ENCODE data around the gene PIKFYVE.
"Not testable (repeated sequence)": the region's sequence is repeated elsewhere in the genome, so short reads cannot be mapped to it uniquely, and the experiment has no call there.

Gene PIKFYVE

GRCh38 chr2:208256849-208257813, 8.9 kb upstream of the PIKFYVE start:
- peaks cover 24% of the 10 kb centered on the region for H3K79me2 ChIP-seq (ENCODE audit: control insufficient read depth, insufficient read depth, low read length)
- H3K4me1 ChIP-seq (ENCODE audit: control insufficient read depth, low read depth, low read length); H3K4me2 ChIP-seq (ENCODE audit: low read length); H3K36me3 ChIP-seq (ENCODE audit: control insufficient read depth, insufficient read depth, low read length); H2AK5ac ChIP-seq (ENCODE audit: low read length); H3K23ac ChIP-seq (ENCODE audit: low read length); H3K56ac ChIP-seq (ENCODE audit: low read length); H3K4ac ChIP-seq (ENCODE audit: low read depth, low read length); H4K8ac ChIP-seq (ENCODE audit: low read depth, low read length); DNase-seq; H3K9ac ChIP-seq (ENCODE audit: low read length); H2BK120ac ChIP-seq (ENCODE audit: low read depth, low read length); H3K4me3 ChIP-seq (ENCODE audit: low read length); H3K18ac ChIP-seq (ENCODE audit: low read length); H3K27me3 ChIP-seq (ENCODE audit: insufficient read depth, low read length, poor library complexity); H3K79me1 ChIP-seq (ENCODE audit: low read length); H3K27ac ChIP-seq (ENCODE audit: low read depth, low read length); H2BK15ac ChIP-seq (replicated peaks; ENCODE audit: low read depth); H4K5ac ChIP-seq (ENCODE audit: low read length); H2BK5ac ChIP-seq (ENCODE audit: low read length): not testable (repeated sequence)
- no CpG with 5 or more reads among the region's 12 CpGs for WGBS (ENCODE audit: extremely low coverage, insufficient coverage, low lambda C conversion rate)

DNA sequence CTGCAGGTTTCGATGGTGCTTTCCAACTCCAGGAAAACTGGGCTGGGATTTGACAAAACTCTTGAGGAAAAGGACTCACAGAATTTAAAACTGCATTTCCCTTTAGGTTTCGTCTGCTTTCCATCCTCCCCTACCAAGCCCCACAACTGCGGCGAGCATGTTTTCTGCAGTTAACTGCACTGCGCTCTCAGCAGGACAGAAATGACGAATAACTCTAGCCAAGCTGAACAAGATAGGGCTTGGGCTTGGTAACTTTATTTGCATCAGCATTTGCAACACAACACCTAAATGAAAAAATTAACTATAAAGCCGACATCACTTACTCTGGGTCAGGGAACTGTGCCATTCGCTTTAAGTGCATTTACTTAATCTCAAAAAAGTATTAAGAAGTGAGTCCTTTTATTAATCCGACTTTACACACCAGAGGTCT, 669 bp upstream of the PIKFYVE start:
- no CpG with 5 or more reads among the region's 9 CpGs for WGBS (ENCODE audit: extremely low coverage, insufficient coverage, low lambda C conversion rate)
- Histone ChIP-seq H3K56ac (ENCODE audit: low read length) (peak overlapping the region; percentile 52), H3K4me3 (ENCODE audit: low read length) (peak overlapping the region; percentile 5), H3K79me2 (ENCODE audit: control insufficient read depth, insufficient read depth, low read length) (peaks cover 32% of the 10 kb centered on the region), H4K5ac (ENCODE audit: low read length) (no peak overlapping the region), H2BK15ac (replicated peaks; ENCODE audit: low read depth) (no peak overlapping the region), H2AK5ac (ENCODE audit: low read length) (peak overlapping the region; percentile 50), H4K8ac (ENCODE audit: low read depth, low read length) (no peak overlapping the region), H3K18ac (ENCODE audit: low read length) (no peak overlapping the region), H3K23ac (ENCODE audit: low read length) (peak overlapping the region; percentile 9), H3K4me1 (ENCODE audit: control insufficient read depth, low read depth, low read length) (peaks cover 5% of the 10 kb centered on the region), H3K9ac (ENCODE audit: low read length) (peak overlapping the region; percentile 41), H3K4ac (ENCODE audit: low read depth, low read length) (no peak overlapping the region), H2BK120ac (ENCODE audit: low read depth, low read length) (no peak overlapping the region), H3K27ac (ENCODE audit: low read depth, low read length) (peak overlapping the region; percentile 55), H3K36me3 (ENCODE audit: control insufficient read depth, insufficient read depth, low read length) (no peaks in the 10 kb centered on the region), H3K4me2 (ENCODE audit: low read length) (peak overlapping the region; percentile 27), H3K79me1 (ENCODE audit: low read length) (peaks cover 6% of the 10 kb centered on the region), H3K27me3 (ENCODE audit: insufficient read depth, low read length, poor library complexity) (no peaks in the 10 kb centered on the region), H2BK5ac (ENCODE audit: low read length) (no peak overlapping the region)
- peak; percentile 57 for DNase-seq

DNA sequence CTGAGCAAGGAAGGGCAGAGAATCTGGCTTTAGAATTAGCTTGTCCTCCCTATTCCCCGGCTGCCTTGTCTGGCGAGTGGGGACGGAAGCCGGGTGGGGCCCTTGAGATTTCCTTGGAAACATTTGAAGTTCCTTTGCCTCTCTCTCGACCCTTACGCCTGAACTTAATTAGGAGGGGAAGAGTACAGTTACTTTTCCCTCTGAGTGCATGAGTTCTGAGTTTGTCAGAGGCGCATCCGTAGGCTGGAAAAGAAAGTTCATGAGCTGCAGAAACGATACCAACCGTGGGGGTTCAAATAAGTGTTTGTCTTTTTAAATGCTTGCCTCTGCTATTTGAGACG, 468 bp downstream of the PIKFYVE start:
- Histone ChIP-seq H2BK15ac (replicated peaks; ENCODE audit: low read depth) (no peak overlapping the region), H3K79me2 (ENCODE audit: control insufficient read depth, insufficient read depth, low read length) (peaks cover 32% of the 10 kb centered on the region), H4K8ac (ENCODE audit: low read depth, low read length) (no peak overlapping the region), H3K27me3 (ENCODE audit: insufficient read depth, low read length, poor library complexity) (no peaks in the 10 kb centered on the region), H3K27ac (ENCODE audit: low read depth, low read length) (peak overlapping the region; percentile 97), H2BK5ac (ENCODE audit: low read length) (peak overlapping the region; percentile 47), H3K23ac (ENCODE audit: low read length) (no peak overlapping the region), H3K4me3 (ENCODE audit: low read length) (peak overlapping the region; percentile 90), H3K4me1 (ENCODE audit: control insufficient read depth, low read depth, low read length) (peaks cover 5% of the 10 kb centered on the region), H4K5ac (ENCODE audit: low read length) (no peak overlapping the region), H3K36me3 (ENCODE audit: control insufficient read depth, insufficient read depth, low read length) (no peaks in the 10 kb centered on the region), H3K4ac (ENCODE audit: low read depth, low read length) (peak overlapping the region; percentile 86), H3K56ac (ENCODE audit: low read length) (peak overlapping the region; percentile 89), H2AK5ac (ENCODE audit: low read length) (no peak overlapping the region), H3K79me1 (ENCODE audit: low read length) (peaks cover 6% of the 10 kb centered on the region), H3K9ac (ENCODE audit: low read length) (peak overlapping the region; percentile 85), H3K18ac (ENCODE audit: low read length) (peak overlapping the region; percentile 98), H2BK120ac (ENCODE audit: low read depth, low read length) (peak overlapping the region; percentile 64), H3K4me2 (ENCODE audit: low read length) (peak overlapping the region; percentile 52)
- WGBS (ENCODE audit: extremely low coverage, insufficient coverage, low lambda C conversion rate): no CpG with 5 or more reads among the region's 11 CpGs
- no peak for DNase-seq

DNA sequence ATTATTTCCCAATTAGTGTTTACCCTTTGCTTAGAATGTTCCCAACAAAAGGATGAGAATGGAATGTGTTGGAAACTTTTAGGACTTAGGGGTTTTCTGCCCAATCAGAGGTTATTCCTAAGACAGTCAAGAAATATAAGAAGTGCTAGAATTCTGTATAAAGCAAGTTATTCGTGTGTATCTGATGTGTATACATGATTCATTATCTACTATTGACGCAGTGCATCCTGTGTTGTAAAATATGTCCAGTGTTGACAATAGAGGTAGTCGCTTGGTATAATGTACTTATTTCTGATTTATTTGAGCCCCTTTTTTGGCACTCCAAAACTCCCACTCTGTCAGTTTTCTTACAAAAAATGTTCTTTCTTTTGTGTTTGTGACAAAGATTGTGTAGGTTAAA, 881 bp downstream of the PIKFYVE start:
- H4K8ac ChIP-seq (ENCODE audit: low read depth, low read length): no peak overlapping the region

GRCh38 chr2:208267526-208267925, 1.5 kb downstream of the PIKFYVE start:
- not testable (repeated sequence) for H3K4ac ChIP-seq (ENCODE audit: low read depth, low read length); H3K4me1 ChIP-seq (ENCODE audit: control insufficient read depth, low read depth, low read length); H3K36me3 ChIP-seq (ENCODE audit: control insufficient read depth, insufficient read depth, low read length); H3K27me3 ChIP-seq (ENCODE audit: insufficient read depth, low read length, poor library complexity); H3K18ac ChIP-seq (ENCODE audit: low read length); H3K27ac ChIP-seq (ENCODE audit: low read depth, low read length); H3K23ac ChIP-seq (ENCODE audit: low read length); H4K8ac ChIP-seq (ENCODE audit: low read depth, low read length); H3K4me2 ChIP-seq (ENCODE audit: low read length); H2BK5ac ChIP-seq (ENCODE audit: low read length); H2AK5ac ChIP-seq (ENCODE audit: low read length); H3K79me1 ChIP-seq (ENCODE audit: low read length); H2BK120ac ChIP-seq (ENCODE audit: low read depth, low read length); H2BK15ac ChIP-seq (replicated peaks; ENCODE audit: low read depth); H3K4me3 ChIP-seq (ENCODE audit: low read length); H4K5ac ChIP-seq (ENCODE audit: low read length)
- peak overlapping the region; percentile 58 for H3K9ac ChIP-seq (ENCODE audit: low read length)
- peak overlapping the region; percentile 89 for H3K56ac ChIP-seq (ENCODE audit: low read length)
- H3K79me2 ChIP-seq (ENCODE audit: control insufficient read depth, insufficient read depth, low read length): peaks cover 32% of the 10 kb centered on the region
- WGBS (ENCODE audit: extremely low coverage, insufficient coverage, low lambda C conversion rate): no CpG with 5 or more reads among the region's 22 CpGs
- peak; percentile 85 for DNase-seq

More for the DNA sequence above, 881 bp downstream of the PIKFYVE start:
- Histone ChIP-seq H3K27me3 (ENCODE audit: insufficient read depth, low read length, poor library complexity) (no peaks in the 10 kb centered on the region), H3K4ac (ENCODE audit: low read depth, low read length) (no peak overlapping the region), H3K4me1 (ENCODE audit: control insufficient read depth, low read depth, low read length) (peaks cover 5% of the 10 kb centered on the region), H3K9ac (ENCODE audit: low read length) (peak overlapping the region; percentile 85), H3K4me2 (ENCODE audit: low read length) (peak overlapping the region; percentile 52), H2BK5ac (ENCODE audit: low read length) (no peak overlapping the region), H3K79me1 (ENCODE audit: low read length) (peaks cover 6% of the 10 kb centered on the region), H4K5ac (ENCODE audit: low read length) (no peak overlapping the region), H3K27ac (ENCODE audit: low read depth, low read length) (peak overlapping the region; percentile 97), H3K56ac (ENCODE audit: low read length) (peak overlapping the region; percentile 89), H3K4me3 (ENCODE audit: low read length) (peak overlapping the region; percentile 90), H2BK120ac (ENCODE audit: low read depth, low read length) (no peak overlapping the region), H3K36me3 (ENCODE audit: control insufficient read depth, insufficient read depth, low read length) (no peaks in the 10 kb centered on the region), H3K18ac (ENCODE audit: low read length) (no peak overlapping the region), H2AK5ac (ENCODE audit: low read length) (no peak overlapping the region), H3K79me2 (ENCODE audit: control insufficient read depth, insufficient read depth, low read length) (peaks cover 32% of the 10 kb centered on the region), H2BK15ac (replicated peaks; ENCODE audit: low read depth) (no peak overlapping the region), H3K23ac (ENCODE audit: low read length) (no peak overlapping the region)
- WGBS (ENCODE audit: extremely low coverage, insufficient coverage, low lambda C conversion rate): no CpG with 5 or more reads among the region's 3 CpGs
- no peak for DNase-seq
